BE2C (cell line): ENCODE data around the gene COQ8B.

Experiments used
- DNase-seq: peaks from one replicate; pipeline ENCODE4 v3.0.0-alpha.2; 2020
- H3K27me3 ChIP-seq: fragments of 250-450 bp; sonication (Bioruptor Pico); 2 replicates; pipeline ENCODE4 v1.5.1; 2020; ENCODE audit warnings: mild to moderate bottlenecking
- H3K36me3 ChIP-seq: fragments of 250-450 bp; sonication (Bioruptor Pico); 2 replicates; pipeline ENCODE4 v1.5.1; 2020; ENCODE audit warnings: mild to moderate bottlenecking
- H3K4me1 ChIP-seq: fragments of 250-450 bp; sonication (Bioruptor Pico); 2 replicates; pipeline ENCODE4 v1.5.1; 2020
- H3K4me3 ChIP-seq: 2 replicates; pipeline ENCODE4 v1.5.1; 2011; ENCODE audit warnings: low read depth, low read length
- H3K9me3 ChIP-seq: fragments of 250-450 bp; sonication (Bioruptor Pico); 2 replicates; pipeline ENCODE4 v1.5.1; 2020
- CTCF ChIP-seq: IDR thresholded peaks from 2 replicates; pipeline ENCODE4 v1.5.1; 2012; ENCODE audit warnings: mild to moderate bottlenecking, low read depth, low read length

The COQ8B gene

GRCh38 chr19:40739871-40740703 is 23.4 kb upstream of the COQ8B start:
- Histone ChIP-seq H3K9me3 (no peaks in the 10 kb centered on the region), H3K4me1 (no peaks in the 10 kb centered on the region; the same call in none of the 2 replicates), H3K27me3 (no peaks in the 10 kb centered on the region), H3K36me3 (peaks cover 7% of the 10 kb centered on the region), H3K4me3 (no peak overlapping the region)
- DNase-seq: no peak
- TF ChIP-seq CTCF: no peak

GRCh38 chr19:40739030-40739839 is 22.5 kb upstream of the COQ8B start:
- H3K36me3 ChIP-seq: peaks cover 7% of the 10 kb centered on the region
- no peaks in the 10 kb centered on the region for H3K9me3 ChIP-seq
- TF ChIP-seq CTCF: no peak
- no peaks in the 10 kb centered on the region for H3K27me3 ChIP-seq
- DNase-seq: no peak
- no peak overlapping the region for H3K4me3 ChIP-seq
- no peaks in the 10 kb centered on the region; the same call in none of the 2 replicates for H3K4me1 ChIP-seq

- Histone ChIP-seq H3K36me3 (peaks cover 12% of the 10 kb centered on the region), H3K27me3 (no peaks in the 10 kb centered on the region), H3K4me3 (no peak overlapping the region), H3K9me3 (no peaks in the 10 kb centered on the region), H3K4me1 (no peaks in the 10 kb centered on the region; the same call in none of the 2 replicates)
- TF ChIP-seq CTCF: no peak
- no peak for DNase-seq
These were observed 20.5 kb upstream of the COQ8B start for GRCh38 chr19:40737102-40737644.

- no peak for TF ChIP-seq CTCF
- H3K4me1 ChIP-seq: no peaks in the 10 kb centered on the region; the same call in none of the 2 replicates
- peaks cover 12% of the 10 kb centered on the region for H3K36me3 ChIP-seq
- no peaks in the 10 kb centered on the region for H3K27me3 ChIP-seq
- H3K9me3 ChIP-seq: no peaks in the 10 kb centered on the region
- no peak overlapping the region for H3K4me3 ChIP-seq
- DNase-seq: no peak
These were observed 20.0 kb upstream of the COQ8B start for GRCh38 chr19:40736661-40737060.

GRCh38 chr19:40735013-40735771 is 18.5 kb upstream of the COQ8B start:
- no peaks in the 10 kb centered on the region for H3K9me3 ChIP-seq
- no peaks in the 10 kb centered on the region; the same call in none of the 2 replicates for H3K4me1 ChIP-seq
- DNase-seq: no peak
- TF ChIP-seq CTCF: no peak
- H3K36me3 ChIP-seq: peaks cover 12% of the 10 kb centered on the region
- no peak overlapping the region for H3K4me3 ChIP-seq
- H3K27me3 ChIP-seq: no peaks in the 10 kb centered on the region
